C4-2B (cell line): ENCODE data around the gene SRPRA.

Experiments used
- H3K27ac ChIP-seq: fragments of 450-650 bp; 2 replicates; pipeline ENCODE4 v1.5.1; 2017
- CTCF ChIP-seq: fragments of 450-650 bp; conservative IDR thresholded peaks from 2 replicates; pipeline ENCODE4 v1.5.1; 2017; ENCODE audit warnings: mild to moderate bottlenecking
- ZFX ChIP-seq: fragments of 450-650 bp; IDR thresholded peaks from 2 replicates; pipeline ENCODE4 v1.6.1; 2017

The SRPRA gene

DNA sequence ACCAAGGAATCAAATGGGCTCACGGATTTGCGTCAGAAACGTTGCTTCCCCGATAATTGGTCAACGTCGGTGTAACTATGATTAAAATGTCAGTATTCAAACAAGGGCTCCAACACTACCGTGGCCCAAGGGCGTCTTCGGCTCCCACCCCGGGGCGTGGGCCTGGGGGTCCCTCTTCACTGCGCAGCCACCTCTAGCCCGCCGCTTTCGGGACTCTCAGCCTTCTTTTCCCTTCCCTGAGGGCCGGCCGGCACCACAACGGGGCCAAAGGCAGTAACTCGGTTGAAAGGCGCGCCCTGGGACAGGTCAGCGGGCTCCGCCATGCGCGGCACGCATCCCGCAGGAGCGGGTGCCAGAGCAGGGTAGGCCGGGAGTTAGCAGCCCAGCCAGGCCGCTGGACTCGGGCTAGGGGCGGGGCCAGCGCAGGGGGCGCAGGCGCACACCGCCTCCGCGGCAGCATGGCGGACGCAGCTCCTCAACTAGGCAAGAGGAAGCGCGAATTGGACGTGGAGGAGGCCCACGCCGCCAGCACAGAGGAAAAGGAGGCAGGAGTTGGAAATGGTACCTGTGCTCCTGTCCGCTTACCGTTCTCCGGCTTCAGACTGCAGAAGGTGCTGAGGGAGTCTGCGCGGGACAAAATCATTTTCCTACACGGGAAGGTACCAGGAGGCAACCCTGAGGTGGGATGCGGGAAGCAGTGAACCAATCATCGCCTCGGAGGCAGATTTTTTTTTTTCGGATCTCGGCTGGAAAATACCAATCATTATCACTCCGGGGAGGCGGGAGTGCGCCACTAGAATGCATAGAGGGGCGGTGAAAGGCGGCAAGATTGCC lies 35.1 kb upstream of the SRPRA start, which contains the start of gene DCPS:
TSS of gene DCPS (plus strand) at position 438 of the 834 bp plus-strand sequence. CDS start at position 459, 21 bp downstream.
- TF ChIP-seq ZFX, result peak; percentile 92; the same call in 1 of the 2 replicates
- TF ChIP-seq CTCF, result no peak
- peak within 1 kb of the TSS; percentile 90 for H3K27ac ChIP-seq

DNA sequence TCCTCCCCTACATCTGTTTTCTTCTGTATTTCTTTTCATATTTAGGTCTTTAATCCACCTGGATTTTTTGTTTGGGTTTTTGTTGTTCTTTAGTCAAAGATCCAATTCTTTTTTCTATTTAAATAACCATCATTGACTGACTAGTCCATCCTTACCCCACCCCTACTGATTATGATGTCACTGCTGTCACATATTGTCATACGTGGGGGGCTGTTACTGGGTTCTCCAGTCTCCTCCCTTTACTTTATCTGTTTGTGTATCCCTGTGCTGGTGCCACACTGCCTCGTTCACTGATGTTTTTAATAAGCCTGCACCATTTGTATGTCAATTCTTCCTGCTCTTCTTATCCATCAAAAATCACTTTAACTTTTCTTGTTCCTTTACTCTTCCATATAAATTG lies 28.3 kb upstream of the SRPRA start:
- no peak overlapping the region for H3K27ac ChIP-seq
- TF ChIP-seq ZFX (no peak), CTCF (no peak)

DNA sequence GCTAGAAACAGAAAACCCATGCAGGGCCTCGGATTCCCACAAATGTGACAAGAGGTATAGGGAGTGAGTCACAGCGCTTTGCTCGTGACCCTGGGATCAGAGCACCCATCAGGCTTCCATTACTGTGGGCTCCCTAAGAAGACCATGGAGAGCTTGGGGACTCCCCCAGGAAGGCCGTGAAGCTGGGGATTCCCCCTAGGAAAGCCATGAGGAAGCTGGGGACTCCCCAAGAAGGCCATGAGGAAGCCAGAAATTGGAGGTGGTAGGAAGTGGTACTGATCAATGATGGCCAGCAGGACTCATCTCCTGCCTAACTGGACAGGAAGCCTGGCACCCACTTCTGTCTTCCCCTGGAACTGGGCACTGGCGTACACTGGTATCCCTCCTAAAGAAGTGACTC lies 25.0 kb upstream of the SRPRA start:
- TF ChIP-seq ZFX (no peak), CTCF (no peak)
- H3K27ac ChIP-seq, result no peak overlapping the region

DNA sequence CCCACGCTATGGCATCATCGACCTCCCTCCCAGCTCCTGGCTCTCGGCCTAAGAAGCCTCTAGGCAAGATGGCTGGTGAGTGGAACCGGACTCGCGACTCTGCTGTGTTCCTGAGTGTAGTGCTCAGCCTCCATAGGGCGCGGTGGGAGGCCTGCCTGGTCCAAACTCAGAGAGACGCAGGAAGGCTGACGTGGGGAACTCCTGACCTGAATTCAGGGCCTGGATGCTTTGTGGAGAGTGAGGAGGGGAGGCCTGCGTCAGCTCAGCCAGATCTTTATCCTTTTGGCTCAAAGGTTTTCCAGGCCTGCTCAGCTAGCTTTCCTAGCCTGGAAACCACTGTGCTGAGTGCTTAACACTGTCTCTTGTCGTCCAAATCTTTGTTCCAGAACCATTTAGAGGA lies 22.2 kb upstream of the SRPRA start:
- TF ChIP-seq ZFX, result no peak
- TF ChIP-seq CTCF, result no peak
- no peak overlapping the region for H3K27ac ChIP-seq

GRCh38 chr11:126288237-126288636 lies 19.5 kb upstream of the SRPRA start:
- H3K27ac ChIP-seq, result no peak overlapping the region
- TF ChIP-seq CTCF, result no peak
- TF ChIP-seq ZFX, result no peak

GRCh38 chr11:126284829-126285228 lies 16.1 kb upstream of the SRPRA start:
- TF ChIP-seq CTCF, result no peak
- TF ChIP-seq ZFX, result no peak
- H3K27ac ChIP-seq, result no peak overlapping the region

DNA sequence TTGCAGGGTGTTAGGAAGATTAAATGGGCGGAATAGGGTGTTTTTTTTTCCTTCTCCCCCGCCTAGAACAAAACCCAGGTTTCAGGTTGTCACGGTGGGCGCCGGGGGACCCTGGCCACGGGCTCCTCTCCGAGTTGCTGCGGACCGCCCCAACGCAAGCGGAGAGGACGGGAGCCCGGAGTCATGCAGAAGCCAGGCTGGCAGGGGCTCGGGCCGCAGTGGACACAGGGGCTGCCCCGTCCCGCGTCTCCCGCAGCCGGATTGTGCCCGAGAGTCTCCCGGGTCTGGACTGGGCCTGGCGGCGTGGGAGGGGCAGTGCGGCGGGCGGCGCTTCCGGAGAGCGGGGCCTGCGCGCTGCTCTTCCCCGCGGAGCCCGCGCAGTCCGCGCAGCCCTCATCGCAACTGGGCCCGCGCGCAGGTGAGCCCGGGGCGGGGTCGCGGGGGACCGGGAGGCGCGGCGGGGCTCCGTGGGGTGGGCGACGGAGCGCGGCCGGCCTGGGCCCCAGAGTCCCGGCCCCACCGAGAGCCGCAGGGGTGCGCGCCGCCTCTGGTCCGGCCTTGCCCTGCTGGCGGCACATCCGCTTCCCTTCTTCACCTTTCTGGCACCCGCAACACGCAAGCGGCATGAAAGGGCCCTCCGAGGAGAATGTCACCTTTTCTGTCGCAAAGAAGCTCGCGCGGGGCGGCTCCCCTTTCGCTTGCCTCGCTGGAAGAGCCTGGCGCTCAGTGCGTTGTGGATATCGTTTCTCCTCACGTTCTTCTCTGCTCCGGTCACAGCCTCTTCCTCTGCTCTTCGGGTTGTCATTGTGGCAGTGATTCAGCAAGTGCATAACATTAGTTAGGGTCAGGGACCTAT lies 14.3 kb upstream of the SRPRA start, which contains the start of gene TIRAP:
TSS of gene TIRAP (plus strand) at position 358 of the 856 bp plus-strand sequence. CDS start 7,802 bp downstream, outside the sequence.
- peak within 1 kb of the TSS; percentile 85 for H3K27ac ChIP-seq
- TF ChIP-seq CTCF (no peak; the same call in 1 of the 2 replicates), ZFX (peak; percentile 99)
